Naive thymus-derived CD4-positive, alpha-beta T cell (primary cell): ENCODE data around the gene NDUFAB1. TPM values are rescaled to one million over a fixed set of nuclear protein-coding genes. Genes with fewer than 3 reads are reported as not detected.

Experiments
- ATAC-seq: fragments of 150-1000 bp; cut with Tn5 transposase; 2 replicates; pipeline ENCODE4 v1.10.0; 2021; ENCODE audit warnings: mild to moderate bottlenecking, moderate library complexity
- CTCF ChIA-PET: fragments of 350-600 bp; sonication (Branson Sonifier 250); formaldehyde crosslinking; loops from one replicate; lab custom pipeline; 2021; ENCODE audit warnings: antibody characterized with exemption; lab: Charles Lee
- POLR2A ChIA-PET: fragments of 350-600 bp; sonication (Branson Sonifier 250); formaldehyde crosslinking; loops from one replicate; lab custom pipeline; 2021; ENCODE audit warnings: antibody characterized with exemption, inconsistent platforms; lab: Charles Lee
- DNase-seq, 9 donors: peaks; one replicate each; pipeline versions ENCODE4 v3.0.0 to v3.0.0-alpha.2; 2020 to 2022; ENCODE audit warnings: mixed read lengths in 1 of 9
- H3K27ac ChIP-seq: one replicate; pipeline ENCODE4 v1.7.0; 2013; ENCODE audit warnings: mild to moderate bottlenecking, low read depth, low read length, moderate library complexity
- H3K27me3 ChIP-seq, 2 donors: one replicate each; pipeline ENCODE4 v1.7.0; 2013; ENCODE audit warnings: low read length in 2 of 2, mild to moderate bottlenecking in 2 of 2, moderate library complexity in 2 of 2; ENCODE audit not compliant: control insufficient read depth in 2 of 2, insufficient read depth in 2 of 2
- H3K36me3 ChIP-seq, 3 experiments: 1 replicate in 2 of 3; 2 replicates in 1 of 3; pipeline ENCODE4 v1.7.0; 2013; ENCODE audit warnings: low read length in 3 of 3, mild to moderate bottlenecking in 3 of 3, moderate library complexity in 1 of 3; ENCODE audit not compliant: insufficient read depth in 3 of 3, control insufficient read depth in 2 of 3
- H3K4me1 ChIP-seq, 2 donors: one replicate each; pipeline ENCODE4 v1.7.0; 2013; ENCODE audit warnings: low read length in 2 of 2, mild to moderate bottlenecking in 2 of 2, moderate library complexity in 1 of 2; ENCODE audit not compliant: control insufficient read depth in 2 of 2, insufficient read depth in 2 of 2
- H3K4me3 ChIP-seq: 2 replicates; pipeline ENCODE4 v1.7.0; 2013; ENCODE audit warnings: mild to moderate bottlenecking, low read length
- H3K9me3 ChIP-seq, 3 experiments: 1 replicate in 2 of 3; 2 replicates in 1 of 3; pipeline ENCODE4 v1.7.0; 2013; ENCODE audit warnings: low read length in 3 of 3; ENCODE audit not compliant: control insufficient read depth in 2 of 3
- H3K27ac Mint-ChIP-seq, 9 donors: one replicate each; pipeline ENCODE4 v1.8.0; 2020 to 2022; ENCODE audit warnings: mixed read lengths in 9 of 9, mild to moderate bottlenecking in 8 of 9, moderate library complexity in 5 of 9, inconsistent platforms in 2 of 9
- H3K27me3 Mint-ChIP-seq, 5 donors: one replicate each; pipeline ENCODE4 v1.8.0; 2021 to 2022; ENCODE audit warnings: mixed read lengths in 5 of 5, mild to moderate bottlenecking in 1 of 5
- H3K36me3 Mint-ChIP-seq, 5 donors: one replicate each; pipeline ENCODE4 v1.8.0; 2020 to 2022; ENCODE audit warnings: mixed read lengths in 5 of 5, mild to moderate bottlenecking in 3 of 5, inconsistent platforms in 1 of 5
- H3K4me1 Mint-ChIP-seq, 7 donors: one replicate each; pipeline ENCODE4 v1.8.0; 2020 to 2022; ENCODE audit warnings: mixed read lengths in 7 of 7, mild to moderate bottlenecking in 3 of 7, inconsistent platforms in 1 of 7
- H3K4me3 Mint-ChIP-seq, 10 donors: one replicate each; pipeline ENCODE4 v1.8.0; 2020 to 2022; ENCODE audit warnings: mild to moderate bottlenecking in 10 of 10, mixed read lengths in 10 of 10, moderate library complexity in 6 of 10, inconsistent platforms in 2 of 10
- H3K9me3 Mint-ChIP-seq, 11 donors: one replicate each; pipeline ENCODE4 v1.8.0; 2020 to 2022; ENCODE audit warnings: mixed read lengths in 11 of 11, mild to moderate bottlenecking in 4 of 11, inconsistent platforms in 1 of 11, moderate library complexity in 1 of 11
- intact Hi-C, 2 donors: fragments of 100-400 bp; cut with micrococcal nuclease; formaldehyde crosslinking; loops; one replicate each; pipeline ENCODE4 v1.15.1; 2023
- polyA plus RNA-seq, 2 donors: library from polyadenylated mRNA; unstranded; fragments of 300-500 nt; fragmentation: Illumina TruSeq; gene quantifications; one replicate each; pipeline ENCODE4 v1.2.3, GENCODE V29; 2021
- total RNA-seq, 6 experiments: library from RNA in 5 of 6; stranded (reverse) in 5 of 6; gene quantifications; 1 replicate in 5 of 6; 2 replicates in 1 of 6; pipeline ENCODE4 v1.2.3 and lab custom pipeline; 2021 to 2026

NDUFAB1 gene
- total and polyA plus RNA-seq, 7 experiments from 2014 or later, result 24.2 to 209 (median 39.9) TPM

GRCh38 chr16:23537390-23537789 lies 58.7 kb downstream of the NDUFAB1 start:
- ChIA-PET CTCF (no interaction called here), POLR2A (no interaction called here)
- intact Hi-C loops, result no loop called here
- Mint-ChIP-seq H3K36me3 (peaks cover 0 to 25% (median 4%) of the 10 kb centered on the region in 5 donors), H3K27ac (no peak overlapping the region), H3K4me1 (peaks cover 0 to 2% (median 0%) of the 10 kb centered on the region in 7 donors), H3K27me3 (no peaks in the 10 kb centered on the region), H3K9me3 (no peaks in the 10 kb centered on the region), H3K4me3 (no peak overlapping the region)
- H3K27ac ChIP-seq, result no peak overlapping the region
- ATAC-seq (no peak), DNase-seq (no peak)
- no peaks in the 10 kb centered on the region for H3K4me1 ChIP-seq
- H3K9me3 ChIP-seq, result no peaks in the 10 kb centered on the region
- H3K4me3 ChIP-seq, result no peak overlapping the region
- H3K27me3 ChIP-seq, result no peaks in the 10 kb centered on the region
- H3K36me3 ChIP-seq, result peaks cover 0 to 70% (median 0%) of the 10 kb centered on the region in 3 experiments

- DNase-seq (no peak), ATAC-seq (no peak)
- H3K36me3 Mint-ChIP-seq, result peaks cover 0 to 25% (median 4%) of the 10 kb centered on the region in 5 donors
- no peaks in the 10 kb centered on the region for H3K27me3 ChIP-seq
- intact Hi-C loops, result no loop called here
- H3K27ac Mint-ChIP-seq, result no peak overlapping the region
- no peak overlapping the region for H3K4me3 Mint-ChIP-seq
- ChIA-PET POLR2A (no interaction called here), CTCF (no interaction called here)
- H3K27ac ChIP-seq, result no peak overlapping the region
- H3K4me3 ChIP-seq, result no peak overlapping the region
- no peaks in the 10 kb centered on the region for H3K9me3 ChIP-seq
- H3K27me3 Mint-ChIP-seq, result no peaks in the 10 kb centered on the region
- H3K4me1 Mint-ChIP-seq, result peaks cover 0 to 2% (median 0%) of the 10 kb centered on the region in 7 donors
- no peaks in the 10 kb centered on the region for H3K4me1 ChIP-seq
- no peaks in the 10 kb centered on the region for H3K9me3 Mint-ChIP-seq
- H3K36me3 ChIP-seq, result peaks cover 0 to 77% (median 0%) of the 10 kb centered on the region in 3 experiments
Measured at GRCh38 chr16:23535901-23536300, 60.2 kb downstream of the NDUFAB1 start.

GRCh38 chr16:23534868-23535860 lies 61.0 kb downstream of the NDUFAB1 start:
- no peaks in the 10 kb centered on the region for H3K27me3 ChIP-seq
- H3K9me3 ChIP-seq, result no peaks in the 10 kb centered on the region
- Mint-ChIP-seq H3K27me3 (no peaks in the 10 kb centered on the region), H3K4me1 (peaks cover 0 to 2% (median 0%) of the 10 kb centered on the region in 7 donors), H3K36me3 (peaks cover 0 to 26% (median 4%) of the 10 kb centered on the region in 5 donors), H3K27ac (no peak overlapping the region), H3K9me3 (no peaks in the 10 kb centered on the region), H3K4me3 (no peak overlapping the region)
- DNase-seq, result no peak
- no peak overlapping the region for H3K4me3 ChIP-seq
- ATAC-seq, result no peak
- ChIA-PET CTCF (no interaction called here), POLR2A (no interaction called here)
- no peak overlapping the region for H3K27ac ChIP-seq
- intact Hi-C loops, result no loop called here
- H3K4me1 ChIP-seq, result no peaks in the 10 kb centered on the region
- H3K36me3 ChIP-seq, result peaks cover 0 to 79% (median 0%) of the 10 kb centered on the region in 3 experiments

- Mint-ChIP-seq H3K27ac (no peak overlapping the region), H3K4me3 (no peak overlapping the region), H3K36me3 (peaks cover 0 to 35% (median 5%) of the 10 kb centered on the region in 5 donors), H3K27me3 (no peaks in the 10 kb centered on the region), H3K4me1 (peaks cover 0 to 2% (median 0%) of the 10 kb centered on the region in 7 donors), H3K9me3 (no peaks in the 10 kb centered on the region)
- no peaks in the 10 kb centered on the region for H3K9me3 ChIP-seq
- no peaks in the 10 kb centered on the region for H3K4me1 ChIP-seq
- H3K36me3 ChIP-seq, result peaks cover 0 to 86% (median 3%) of the 10 kb centered on the region in 3 experiments
- ChIA-PET POLR2A (no interaction called here), CTCF (no interaction called here)
- H3K27ac ChIP-seq, result no peak overlapping the region
- ATAC-seq (no peak), DNase-seq (no peak)
- H3K4me3 ChIP-seq, result no peak overlapping the region
- no peaks in the 10 kb centered on the region for H3K27me3 ChIP-seq
- intact Hi-C loops, result no loop called here
Measured at GRCh38 chr16:23532448-23532847, 63.7 kb downstream of the NDUFAB1 start.

Other genes starting within 250 kb of the NDUFAB1 start
- gene COG7, start 143.1 kb downstream of the NDUFAB1 start, total RNA-seq, result 10 to 100 TPM; 16.1 to 28.4 (median 22.6) TPM
- gene COG7, start 143.1 kb downstream of the NDUFAB1 start, polyA plus RNA-seq, result 10 to 100 TPM in 1 of 2 donors, 1 to 10 TPM in 1; 9.6 to 12.9 TPM
- 100 to 1,000 TPM in 4 of 5 experiments, 10 to 100 TPM in 1; 99.3 to 138 (median 104) TPM for gene GGA2, start 85.8 kb downstream of the NDUFAB1 start, total RNA-seq
- gene GGA2, start 85.8 kb downstream of the NDUFAB1 start, polyA plus RNA-seq, result 10 to 100 TPM; 41.7 to 44.6 TPM
- 10 to 100 TPM; 10.6 to 19.2 (median 15.1) TPM for gene EARS2, start 39.0 kb downstream of the NDUFAB1 start, total RNA-seq
- 10 to 100 TPM; 14.0 to 15.7 TPM for gene EARS2, start 39.0 kb downstream of the NDUFAB1 start, polyA plus RNA-seq
- 10 to 100 TPM; 43.4 to 54.4 (median 51.0) TPM for gene UBFD1, start 38.6 kb downstream of the NDUFAB1 start, total RNA-seq
- 10 to 100 TPM in 1 of 2 donors, 1 to 10 TPM in 1; 8.3 to 16.7 TPM for gene UBFD1, start 38.6 kb downstream of the NDUFAB1 start, polyA plus RNA-seq
- gene PALB2, start 45.0 kb upstream of the NDUFAB1 start, total RNA-seq, result 10 to 100 TPM in 4 of 5 experiments, 1 to 10 TPM in 1; 6.2 to 27.2 (median 14.4) TPM
- 10 to 100 TPM in 1 of 2 donors, 1 to 10 TPM in 1; 5.9 to 10.0 TPM for gene PALB2, start 45.0 kb upstream of the NDUFAB1 start, polyA plus RNA-seq
- 100 to 1,000 TPM in 1 of 5 experiments, 10 to 100 TPM in 4; 42.4 to 100 (median 54.0) TPM for gene DCTN5, start 45.1 kb upstream of the NDUFAB1 start, total RNA-seq
- gene DCTN5, start 45.1 kb upstream of the NDUFAB1 start, polyA plus RNA-seq, result 10 to 100 TPM; 34.9 to 56.7 TPM
- gene PLK1, start 82.6 kb upstream of the NDUFAB1 start, total RNA-seq, result 10 to 100 TPM in 1 of 5 experiments, 1 to 10 TPM in 3, under 1 TPM in 1; 0.45 to 65.0 (median 3.2) TPM
- under 1 TPM; 0.16 to 0.35 TPM for gene PLK1, start 82.6 kb upstream of the NDUFAB1 start, polyA plus RNA-seq
- gene ERN2, start 116.9 kb upstream of the NDUFAB1 start, total RNA-seq, result not detected
- not detected for gene ERN2, start 116.9 kb upstream of the NDUFAB1 start, polyA plus RNA-seq
- not detected for gene CHP2, start 158.7 kb upstream of the NDUFAB1 start, total RNA-seq
- not detected for gene CHP2, start 158.7 kb upstream of the NDUFAB1 start, polyA plus RNA-seq
- 100 to 1,000 TPM in 1 of 5 experiments, 10 to 100 TPM in 4; 72.5 to 180 (median 73.1) TPM for gene PRKCB, start 239.7 kb upstream of the NDUFAB1 start, total RNA-seq
- gene PRKCB, start 239.7 kb upstream of the NDUFAB1 start, polyA plus RNA-seq, result 10 to 100 TPM; 32.4 to 56.2 TPM